IMR-90 (cell line): ENCODE results near the gene GLIS1. TPM values are rescaled to one million over a fixed set of nuclear protein-coding genes. Genes with fewer than 3 reads are reported as not detected.

Experiments
- ATAC-seq: fragments of 200-7000 bp; cut with Tn5 transposase; 2 replicates; pipeline ENCODE4 v1.9.1; 2020; ENCODE audit warnings: low read depth, mild to moderate bottlenecking, moderate library complexity
- BruUV-seq: library from RNA; stranded (reverse); fragments of 400-500 nt; replicated peaks from 2 replicates; lab custom pipeline; 2021; lab: Mats Ljungman, UMichigan
- CTCF ChIA-PET: fragments of 300-600 bp; formaldehyde crosslinking; extraction: SDS; loops from one replicate; lab custom pipeline; 2021; ENCODE audit warnings: antibody characterized with exemption; lab: Yijun Ruan, JAX
- POLR2A ChIA-PET: fragments of 300-600 bp; sonication (Branson Sonifier 250); formaldehyde crosslinking; loops from one replicate; lab custom pipeline; 2022; ENCODE audit warnings: antibody characterized with exemption; ENCODE audit not compliant: unreplicated experiment; lab: Charles Lee
- DNase-seq: peaks from one replicate; pipeline ENCODE4 v3.0.0; 2013
- H2AFZ ChIP-seq: replicated peaks from 2 replicates; pipeline ENCODE3; 2013; ENCODE audit warnings: low read length, mild to moderate bottlenecking; ENCODE audit not compliant: poor library complexity
- H2AK5ac ChIP-seq: 2 replicates; pipeline ENCODE4 v1.6.1; 2013; ENCODE audit warnings: low read depth, low read length, inconsistent platforms
- H2AK9ac ChIP-seq: replicated peaks from 2 replicates; pipeline ENCODE3; 2013; ENCODE audit warnings: mild to moderate bottlenecking, low read depth, low read length, moderate library complexity; ENCODE audit not compliant: poor library complexity
- H2BK120ac ChIP-seq: 2 replicates; pipeline ENCODE4 v1.6.1; 2013; ENCODE audit warnings: low read depth, low read length, inconsistent platforms
- H2BK15ac ChIP-seq: 3 replicates; pipeline ENCODE4 v1.6.1; 2013; ENCODE audit warnings: low read depth, low read length, inconsistent platforms
- H2BK20ac ChIP-seq: 2 replicates; pipeline ENCODE4 v1.6.1; 2013; ENCODE audit warnings: low read depth, mild to moderate bottlenecking, inconsistent platforms, low read length, moderate library complexity
- H2BK5ac ChIP-seq: 2 replicates; pipeline ENCODE4 v1.6.1; 2013; ENCODE audit warnings: mild to moderate bottlenecking, low read depth, low read length, inconsistent platforms; ENCODE audit not compliant: poor library complexity, severe bottlenecking
- H3K14ac ChIP-seq: replicated peaks from 2 replicates; pipeline ENCODE4 v1.6.1; 2013; ENCODE audit warnings: low read depth, low read length, inconsistent platforms
- H3K18ac ChIP-seq: 2 replicates; pipeline ENCODE4 v1.6.1; 2013; ENCODE audit warnings: low read depth, low read length, control low read depth
- H3K23ac ChIP-seq: 2 replicates; pipeline ENCODE4 v1.6.1; 2013; ENCODE audit warnings: low read depth, low read length, inconsistent platforms
- H3K27ac ChIP-seq: 2 replicates; pipeline ENCODE4 v1.5.1; 2013; ENCODE audit warnings: mild to moderate bottlenecking, control low read depth, low read length; ENCODE audit not compliant: insufficient read depth
- H3K27me3 ChIP-seq: 2 replicates; pipeline ENCODE4 v1.6.1; 2013; ENCODE audit warnings: low read length; ENCODE audit not compliant: control insufficient read depth, insufficient read depth
- H3K36me3 ChIP-seq: 2 replicates; pipeline ENCODE4 v1.6.1; 2013; ENCODE audit warnings: low read length, mixed read lengths; ENCODE audit not compliant: control insufficient read depth, insufficient read depth
- H3K4ac ChIP-seq: 2 replicates; pipeline ENCODE4 v1.6.1; 2013; ENCODE audit warnings: low read depth, low read length, inconsistent platforms
- H3K4me1 ChIP-seq: 2 replicates; pipeline ENCODE4 v1.6.1; 2013; ENCODE audit warnings: low read length, mixed read lengths; ENCODE audit not compliant: control insufficient read depth, insufficient read depth
- H3K4me2 ChIP-seq: 2 replicates; pipeline ENCODE4 v1.6.1; 2013; ENCODE audit warnings: low read depth, mild to moderate bottlenecking, control low read depth, low read length, moderate library complexity
- H3K4me3 ChIP-seq: 2 replicates; pipeline ENCODE4 v1.5.1; 2013; ENCODE audit warnings: low read depth, mild to moderate bottlenecking, control low read depth, low read length, moderate library complexity; ENCODE audit not compliant: insufficient read depth
- H3K56ac ChIP-seq: 2 replicates; pipeline ENCODE4 v1.6.1; 2013; ENCODE audit warnings: low read length, inconsistent platforms; ENCODE audit not compliant: insufficient read depth; ENCODE audit errors: extremely low read depth
- H3K79me1 ChIP-seq, 2 experiments: 2 replicates each; pipeline ENCODE4 v1.6.1; 2013; ENCODE audit warnings: low read length in 2 of 2, inconsistent platforms in 1 of 2, low read depth in 1 of 2
- H3K9ac ChIP-seq: 2 replicates; pipeline ENCODE4 v1.6.1; 2013; ENCODE audit warnings: low read depth, low read length, control low read depth
- H3K9me1 ChIP-seq: 2 replicates; pipeline ENCODE4 v1.6.1; 2013; ENCODE audit warnings: low read length, inconsistent platforms; ENCODE audit not compliant: insufficient read depth
- H3K9me3 ChIP-seq: 2 replicates; pipeline ENCODE4 v1.6.1; 2013; ENCODE audit warnings: low read length; ENCODE audit not compliant: control insufficient read depth, insufficient read depth
- H4K20me1 ChIP-seq: 2 replicates; pipeline ENCODE4 v1.6.1; 2013; ENCODE audit warnings: low read length, inconsistent platforms; ENCODE audit not compliant: insufficient read depth
- H4K5ac ChIP-seq: 2 replicates; pipeline ENCODE4 v1.6.1; 2013; ENCODE audit warnings: mild to moderate bottlenecking, low read depth, low read length, control low read depth
- H4K8ac ChIP-seq, 2 experiments: 2 replicates each; pipeline ENCODE4 v1.6.1; 2013; ENCODE audit warnings: low read depth in 2 of 2, low read length in 2 of 2, control low read depth in 1 of 2, inconsistent platforms in 1 of 2
- H4K91ac ChIP-seq: 2 replicates; pipeline ENCODE4 v1.6.1; 2013; ENCODE audit warnings: low read depth, low read length, inconsistent platforms; ENCODE audit not compliant: insufficient read depth
- BHLHE40 ChIP-seq: fragments of 150-350 bp; IDR thresholded peaks from 2 replicates; pipeline ENCODE4 v1.6.1; 2016; ENCODE audit warnings: mild to moderate bottlenecking, low read depth, low read length
- CEBPB ChIP-seq: IDR thresholded peaks from 2 replicates; pipeline ENCODE4 v1.6.1; 2012; ENCODE audit warnings: low read depth, low read length, improper control_type of control experiment
- CHD1 ChIP-seq: IDR thresholded peaks from 2 replicates; pipeline ENCODE4 v1.6.1; 2012; ENCODE audit warnings: low read depth, low read length, improper control_type of control experiment
- CTCF ChIP-seq: conservative IDR thresholded peaks from 2 replicates; pipeline ENCODE4 v1.5.1; 2012; ENCODE audit warnings: mild to moderate bottlenecking, low read depth, low read length, improper control_type of control experiment
- FOS ChIP-seq: fragments of 150-350 bp; IDR thresholded peaks from 2 replicates; pipeline ENCODE4 v1.6.1; 2016; ENCODE audit warnings: low read depth, low read length
- MAFK ChIP-seq: IDR thresholded peaks from 2 replicates; pipeline ENCODE4 v1.6.1; 2012; ENCODE audit warnings: low read depth, low read length, improper control_type of control experiment
- MAZ ChIP-seq: IDR thresholded peaks from 2 replicates; pipeline ENCODE4 v1.6.1; 2012; ENCODE audit warnings: low read depth, mild to moderate bottlenecking, low read length, improper control_type of control experiment, moderate library complexity, borderline replicate concordance
- MXI1 ChIP-seq: IDR thresholded peaks from 2 replicates; pipeline ENCODE4 v1.6.1; 2012; ENCODE audit warnings: low read depth, mild to moderate bottlenecking, low read length, moderate library complexity, borderline replicate concordance
- NFE2L2 ChIP-seq: fragments of 150-350 bp; IDR thresholded peaks from 2 replicates; pipeline ENCODE4 v1.6.1; 2016; ENCODE audit warnings: low read depth, mild to moderate bottlenecking, low read length
- POLR2A ChIP-seq: IDR thresholded peaks from 2 replicates; pipeline ENCODE4 v1.6.1; 2012; ENCODE audit warnings: mild to moderate bottlenecking, low read depth, low read length
- RAD21 ChIP-seq: IDR thresholded peaks from 2 replicates; pipeline ENCODE4 v1.6.1; 2012; ENCODE audit warnings: low read length, improper control_type of control experiment
- RCOR1 ChIP-seq: IDR thresholded peaks from 2 replicates; pipeline ENCODE4 v1.6.1; 2012; ENCODE audit warnings: mild to moderate bottlenecking, low read length, improper control_type of control experiment; ENCODE audit not compliant: insufficient replicate concordance
- RFX5 ChIP-seq: IDR thresholded peaks from 2 replicates; pipeline ENCODE4 v1.8.0; 2012; ENCODE audit warnings: low read depth, mild to moderate bottlenecking, low read length, moderate library complexity
- SMC3 ChIP-seq: fragments of 150-350 bp; IDR thresholded peaks from 2 replicates; pipeline ENCODE4 v1.6.1; 2016; ENCODE audit warnings: low read depth, mild to moderate bottlenecking, antibody characterized with exemption, low read length, moderate library complexity
- WGBS, 2 experiments: methylation state at CpG; one replicate each; pipeline versions ENCODE4 v1.1.5 to v1.1.7; 2013; ENCODE audit warnings: missing lambda C conversion rate in 2 of 2; ENCODE audit not compliant: insufficient read length in 1 of 2; ENCODE audit errors: extremely low coverage in 2 of 2; 5-methylcytosine and 5-hydroxymethylcytosine counted together
- dilution Hi-C: fragments of 300-500 bp; cut with HindIII; formaldehyde crosslinking; loops from one replicate; pipeline ENCODE4 v1.14.3; 2018; ENCODE audit warnings: low sequenced_read_pairs; ENCODE audit not compliant: unreplicated experiment
- in situ Hi-C: fragments of 300-500 bp; cut with MboI; formaldehyde crosslinking; loops from 3 replicates; pipeline ENCODE4 v1.14.3; 2019; ENCODE audit warnings: low sequenced_read_pairs, inconsistent platforms, mixed read lengths
- intact Hi-C: fragments of 100-400 bp; cut with micrococcal nuclease; formaldehyde crosslinking; loops from 2 replicates; pipeline ENCODE4 v1.10.0; 2022
- polyA plus RNA-seq, 3 experiments: library from polyadenylated mRNA; depleted of rRNA; stranded (reverse); fragments of >200 nt; gene quantifications; 2 replicates each; pipeline ENCODE4 v1.2.3, GENCODE V29; 2012; ENCODE audit warnings: low replicate concordance in 1 of 3
- total RNA-seq: library from RNA; depleted of rRNA; stranded (reverse); fragments of >200 nt; gene quantifications from 2 replicates; pipeline ENCODE4 v1.2.3, GENCODE V29; 2012
- TF ChIP-seq, protein P1 (sequence below): fragments of 150-350 bp; IDR thresholded peaks from 2 replicates; pipeline ENCODE4 v1.6.1; 2017; ENCODE audit warnings: mild to moderate bottlenecking, antibody characterized with exemption, low read length, low read depth
- TF ChIP-seq, protein P2 (sequence below): fragments of 150-350 bp; IDR thresholded peaks from 2 replicates; pipeline ENCODE4 v1.6.1; 2016; ENCODE audit warnings: low read depth, mild to moderate bottlenecking, low read length, moderate library complexity, borderline replicate concordance

Gene GLIS1
- total and polyA plus RNA-seq, 2 of the 4 experiments (the other 2 are of a cell fraction), result 0.18 to 2.3 TPM

DNA sequence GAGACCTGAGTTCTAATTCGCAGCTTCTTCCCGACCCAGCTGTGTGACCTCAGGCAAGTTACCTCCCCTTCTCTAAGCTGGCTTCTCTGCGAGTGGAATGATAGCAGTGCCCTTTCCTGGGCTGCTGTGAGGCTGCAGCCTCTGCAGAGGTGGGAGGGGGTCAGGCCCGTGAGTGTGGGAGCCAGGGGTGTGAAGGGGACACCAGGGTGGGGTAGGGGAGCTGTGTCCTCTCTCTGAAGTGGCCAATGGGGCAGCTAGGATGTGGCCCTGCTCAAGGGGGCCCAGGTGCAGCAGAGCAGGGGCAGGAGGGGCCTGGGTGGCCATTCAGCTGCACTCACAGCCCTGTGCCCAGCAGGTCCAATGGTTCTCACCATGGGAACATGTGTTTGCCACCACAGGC, 255.3 kb downstream of the GLIS1 start:
- Histone ChIP-seq H4K91ac (no peak overlapping the region), H3K9me1 (no peaks in the 10 kb centered on the region), H3K56ac (no peak overlapping the region), H3K23ac (no peak overlapping the region), H3K4me1 (no peaks in the 10 kb centered on the region), H3K79me1 (no peaks in the 10 kb centered on the region), H3K4me2 (no peak overlapping the region), H4K20me1 (no peaks in the 10 kb centered on the region), H3K14ac (no peak overlapping the region), H4K8ac (no peak overlapping the region), H4K5ac (no peak overlapping the region), H3K9ac (no peak overlapping the region), H3K36me3 (no peaks in the 10 kb centered on the region), H3K27ac (no peak overlapping the region), H3K4me3 (no peak overlapping the region), H2AK5ac (no peak overlapping the region), H3K27me3 (peaks cover 44% of the 10 kb centered on the region), H2BK120ac (no peak overlapping the region), H3K9me3 (no peaks in the 10 kb centered on the region; the same call in 1 of the 2 replicates), H3K18ac (no peak overlapping the region), H2AFZ (no peak overlapping the region), H2BK15ac (no peak overlapping the region), H3K4ac (no peak overlapping the region), H2BK20ac (no peak overlapping the region), H2AK9ac (no peak overlapping the region), H2BK5ac (no peak overlapping the region)
- dilution Hi-C loops, result no loop called here
- no peak for ATAC-seq
- ChIA-PET POLR2A (no interaction called here), CTCF (no interaction called here)
- intact Hi-C loops, result no loop called here
- no peak for DNase-seq
- no CpG with 5 or more reads among the region's 4 CpGs for WGBS, 2 experiments
- no TSS peak for BruUV-seq
- in situ Hi-C loops, result no loop called here
- no peak for TF ChIP-seq CHD1
- no peak for TF ChIP-seq POLR2A
- TF ChIP-seq RFX5, result no peak
- TF ChIP-seq MAFK, result no peak
- no peak for TF ChIP-seq MXI1
- TF ChIP-seq CTCF, result no peak
- TF ChIP-seq RCOR1, result no peak
- TF ChIP-seq, protein P1, sequence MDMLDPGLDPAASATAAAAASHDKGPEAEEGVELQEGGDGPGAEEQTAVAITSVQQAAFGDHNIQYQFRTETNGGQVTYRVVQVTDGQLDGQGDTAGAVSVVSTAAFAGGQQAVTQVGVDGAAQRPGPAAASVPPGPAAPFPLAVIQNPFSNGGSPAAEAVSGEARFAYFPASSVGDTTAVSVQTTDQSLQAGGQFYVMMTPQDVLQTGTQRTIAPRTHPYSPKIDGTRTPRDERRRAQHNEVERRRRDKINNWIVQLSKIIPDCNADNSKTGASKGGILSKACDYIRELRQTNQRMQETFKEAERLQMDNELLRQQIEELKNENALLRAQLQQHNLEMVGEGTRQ, result no peak
- TF ChIP-seq SMC3, result no peak
- no peak for TF ChIP-seq FOS
- no peak for TF ChIP-seq MAZ
- TF ChIP-seq RAD21, result no peak
- TF ChIP-seq CEBPB, result no peak
- no peak for TF ChIP-seq BHLHE40
- TF ChIP-seq, protein P2, sequence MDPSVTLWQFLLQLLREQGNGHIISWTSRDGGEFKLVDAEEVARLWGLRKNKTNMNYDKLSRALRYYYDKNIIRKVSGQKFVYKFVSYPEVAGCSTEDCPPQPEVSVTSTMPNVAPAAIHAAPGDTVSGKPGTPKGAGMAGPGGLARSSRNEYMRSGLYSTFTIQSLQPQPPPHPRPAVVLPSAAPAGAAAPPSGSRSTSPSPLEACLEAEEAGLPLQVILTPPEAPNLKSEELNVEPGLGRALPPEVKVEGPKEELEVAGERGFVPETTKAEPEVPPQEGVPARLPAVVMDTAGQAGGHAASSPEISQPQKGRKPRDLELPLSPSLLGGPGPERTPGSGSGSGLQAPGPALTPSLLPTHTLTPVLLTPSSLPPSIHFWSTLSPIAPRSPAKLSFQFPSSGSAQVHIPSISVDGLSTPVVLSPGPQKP, result no peak
- no peak for TF ChIP-seq NFE2L2
